Measurements from ENCODE around the gene CKS1B.

CKS1B gene

GRCh38 chr1:155012776-155013602 is 38.5 kb downstream of the CKS1B start:
- no peak for DNase-seq (ENCODE audit: low read depth in 1 of 2, low spot score in 1 of 2)

- DNase-seq (ENCODE audit: low read depth in 1 of 2, low spot score in 1 of 2) = no peak
Measured at GRCh38 chr1:155013632-155014031, 39.2 kb downstream of the CKS1B start.

GRCh38 chr1:155014709-155015508 is 40.4 kb downstream of the CKS1B start:
- DNase-seq (ENCODE audit: low read depth in 1 of 2, low spot score in 1 of 2) = no peak

GRCh38 chr1:155015527-155016230 is 41.2 kb downstream of the CKS1B start:
- DNase-seq (ENCODE audit: low read depth in 1 of 2, low spot score in 1 of 2) = no peak

- no peak for DNase-seq (ENCODE audit: low read depth in 1 of 2, low spot score in 1 of 2)
Measured at GRCh38 chr1:155016231-155016831, 41.9 kb downstream of the CKS1B start.

GRCh38 chr1:155017041-155017945 is 42.8 kb downstream of the CKS1B start:
- peak; percentile 79 to 89 for DNase-seq (ENCODE audit: low read depth in 1 of 2, low spot score in 1 of 2)

GRCh38 chr1:155017946-155018316 is 43.5 kb downstream of the CKS1B start:
- no peak for DNase-seq (ENCODE audit: low read depth in 1 of 2, low spot score in 1 of 2)

- no peak for DNase-seq (ENCODE audit: low read depth in 1 of 2, low spot score in 1 of 2)
Measured at GRCh38 chr1:155018617-155019348, 44.3 kb downstream of the CKS1B start.

GRCh38 chr1:155019377-155020245 is 45.1 kb downstream of the CKS1B start:
- DNase-seq (ENCODE audit: low read depth in 1 of 2, low spot score in 1 of 2) = no peak

- DNase-seq (ENCODE audit: low read depth in 1 of 2, low spot score in 1 of 2) = no peak
Measured at GRCh38 chr1:155022136-155022926, 47.9 kb downstream of the CKS1B start.

- DNase-seq (ENCODE audit: low read depth in 1 of 2, low spot score in 1 of 2) = no peak
Measured at GRCh38 chr1:155022927-155023236, 48.4 kb downstream of the CKS1B start.

GRCh38 chr1:155023627-155024026 is 49.1 kb downstream of the CKS1B start:
- DNase-seq (ENCODE audit: low read depth in 1 of 2, low spot score in 1 of 2) = no peak

- DNase-seq (ENCODE audit: low read depth in 1 of 2, low spot score in 1 of 2) = no peak
Measured at GRCh38 chr1:155024315-155024714, 49.8 kb downstream of the CKS1B start.

- DNase-seq (ENCODE audit: low read depth in 1 of 2, low spot score in 1 of 2) = no peak
Measured at GRCh38 chr1:155026154-155026553, 51.7 kb downstream of the CKS1B start.

- no peak for DNase-seq (ENCODE audit: low read depth in 1 of 2, low spot score in 1 of 2)
Measured at GRCh38 chr1:155026588-155026987, 52.1 kb downstream of the CKS1B start.
